SU-DHL-6 (cell line): ENCODE results near the gene SEPTIN12.

ENCODE experiments used
- CTCF ChIP-seq: fragments of 200-600 bp; sonication (generic); IDR thresholded peaks from one replicate; pipeline ENCODE4 v1.5.1; 2017; ENCODE audit warnings: antibody characterized with exemption, mild to moderate bottlenecking, low read length, moderate library complexity; ENCODE audit not compliant: insufficient read depth, poor library complexity, severe bottlenecking
- EZH2phosphoT487 ChIP-seq: fragments of 200-600 bp; sonication (generic), shearing (Covaris generic); conservative IDR thresholded peaks from 2 replicates; pipeline ENCODE4 v1.6.1; 2018; ENCODE audit warnings: mild to moderate bottlenecking, antibody characterized with exemption, low read length, moderate library complexity, mixed read lengths

GRCh38 chr16:4750896-4751295 is 37.2 kb downstream of the SEPTIN12 start:
- TF ChIP-seq CTCF, result no peak
- TF ChIP-seq EZH2phosphoT487, result no peak
